GM12878 (cell line): ENCODE data around the gene FANK1. TPM values are rescaled to one million over a fixed set of nuclear protein-coding genes. Genes with fewer than 3 reads are reported as not detected.

Source experiments
- ATAC-seq: fragments of 200-7000 bp; cut with Tn5 transposase; 3 replicates; pipeline ENCODE4 v1.9.1; 2020; ENCODE audit warnings: mild to moderate bottlenecking, moderate library complexity
- BruUV-seq: library from RNA; stranded (reverse); fragments of 400-500 nt; replicated peaks from 2 replicates; lab custom pipeline; 2021; lab: Mats Ljungman, UMichigan
- CTCF ChIA-PET: fragments of 300-600 bp; sonication (Branson Sonifier 250); formaldehyde crosslinking; extraction: SDS; loops from one replicate; lab custom pipeline; 2021; ENCODE audit warnings: inconsistent platforms; lab: Yijun Ruan, JAX
- POLR2A ChIA-PET: fragments of 350-600 bp; formaldehyde crosslinking; extraction: SDS; loops from one replicate; lab custom pipeline; 2021; ENCODE audit warnings: inconsistent platforms; lab: Charles Lee
- RAD21 ChIA-PET: fragments of 300-600 bp; sonication (Branson Sonifier 250); formaldehyde crosslinking; loops from one replicate; lab custom pipeline; 2023; ENCODE audit warnings: antibody characterized with exemption; ENCODE audit not compliant: unreplicated experiment; lab: Charles Lee
- SMC1A ChIA-PET: fragments of 300-600 bp; sonication (Branson Sonifier 250); formaldehyde crosslinking; loops from one replicate; lab custom pipeline; 2023; ENCODE audit not compliant: unreplicated experiment, uncharacterized antibody; lab: Charles Lee
- DNase-seq: peaks from one replicate; pipeline ENCODE4 v3.0.0-alpha.2; 2011; ENCODE audit warnings: low read depth, low spot score
- FAIRE-seq: peaks from 3 replicates; lab custom pipeline; 2011; peaks lifted over from hg19 to GRCh38; lab: Jason Lieb, UNC
- H2AFZ ChIP-seq: 2 replicates; pipeline ENCODE4 v1.6.0; 2011; ENCODE audit warnings: low read depth, low read length, control low read depth; ENCODE audit not compliant: control insufficient read depth
- H3K27ac ChIP-seq: 2 replicates; pipeline ENCODE4 v1.5.1; 2011; ENCODE audit warnings: control low read depth; ENCODE audit not compliant: control insufficient read depth, insufficient read depth
- H3K27me3 ChIP-seq, 2 experiments: replicated peaks in 1 of 2; 2 replicates each; pipeline versions ENCODE4 v1.6.0 to v1.6.1; 2011; ENCODE audit warnings: low read length in 1 of 2; ENCODE audit not compliant: control insufficient read depth in 2 of 2, insufficient read depth in 2 of 2
- H3K36me3 ChIP-seq, 2 experiments: 2 replicates each; pipeline ENCODE4 v1.5.1; 2011; ENCODE audit warnings: low read length in 1 of 2; ENCODE audit not compliant: control insufficient read depth in 2 of 2, insufficient read depth in 2 of 2
- H3K4me1 ChIP-seq: 2 replicates; pipeline ENCODE4 v1.6.1; 2011; ENCODE audit warnings: mild to moderate bottlenecking, low read length, moderate library complexity, mixed read lengths; ENCODE audit not compliant: control insufficient read depth, insufficient read depth
- H3K4me2 ChIP-seq: 2 replicates; pipeline ENCODE4 v1.6.0; 2011; ENCODE audit warnings: control low read depth; ENCODE audit not compliant: control insufficient read depth, insufficient read depth
- H3K4me3 ChIP-seq: fragments of 200-600 bp; sonication (generic); 2 replicates; pipeline ENCODE4 v1.5.1; 2016
- H3K79me2 ChIP-seq: 2 replicates; pipeline ENCODE4 v1.6.0; 2011; ENCODE audit warnings: low read length; ENCODE audit not compliant: control insufficient read depth, insufficient read depth
- H3K9ac ChIP-seq: 2 replicates; pipeline ENCODE4 v1.8.0; 2011; ENCODE audit warnings: low read length, control low read depth, mixed read lengths; ENCODE audit not compliant: control insufficient read depth, insufficient read depth
- H3K9me3 ChIP-seq: replicated peaks from 3 replicates; pipeline ENCODE4 v1.5.1; 2011; ENCODE audit warnings: mild to moderate bottlenecking, low read length; ENCODE audit not compliant: control insufficient read depth, insufficient read depth
- H4K20me1 ChIP-seq: 2 replicates; pipeline ENCODE4 v1.6.0; 2011; ENCODE audit not compliant: control insufficient read depth, insufficient read depth
- BMI1 ChIP-seq: fragments of 450-650 bp; IDR thresholded peaks from 2 replicates; pipeline ENCODE4 v1.6.1; 2016; ENCODE audit warnings: mild to moderate bottlenecking, moderate library complexity, borderline replicate concordance
- HDAC2 ChIP-seq: fragments of 200-600 bp; sonication (generic); IDR thresholded peaks from 2 replicates; pipeline ENCODE4 v1.6.1; 2017
- KLF5 ChIP-seq: fragments of 450-650 bp; IDR thresholded peaks from 2 replicates; pipeline ENCODE4 v1.6.1; 2014; ENCODE audit warnings: mild to moderate bottlenecking; ENCODE audit not compliant: partially characterized antibody
- NRF1 ChIP-seq: conservative IDR thresholded peaks from 2 replicates; pipeline ENCODE4 v1.6.1; 2011; ENCODE audit warnings: mild to moderate bottlenecking, low read depth, low read length, improper control_type of control experiment
- PKNOX1 ChIP-seq: fragments of 450-650 bp; IDR thresholded peaks from 2 replicates; pipeline ENCODE4 v1.6.1; 2016; ENCODE audit warnings: mild to moderate bottlenecking
- RBBP5 ChIP-seq: fragments of 200-600 bp; sonication (generic); conservative IDR thresholded peaks from 2 replicates; pipeline ENCODE4 v1.6.1; 2016
- RUNX3 ChIP-seq: IDR thresholded peaks from 2 replicates; pipeline ENCODE4 v1.6.1; 2012; ENCODE audit warnings: low read length, inconsistent platforms
- SMAD1 ChIP-seq: fragments of 450-650 bp; IDR thresholded peaks from 2 replicates; pipeline ENCODE4 v1.6.1; 2018; ENCODE audit warnings: mild to moderate bottlenecking, low read depth; ENCODE audit not compliant: partially characterized antibody
- STAT1 ChIP-seq: fragments of 450-650 bp; conservative IDR thresholded peaks from 2 replicates; pipeline ENCODE4 v1.6.1; 2014; ENCODE audit warnings: antibody characterized with exemption, mild to moderate bottlenecking
- TCF12 ChIP-seq: IDR thresholded peaks from 2 replicates; pipeline ENCODE4 v1.6.1; 2011; ENCODE audit warnings: low read depth, mild to moderate bottlenecking, low read length
- TCF3 ChIP-seq: IDR thresholded peaks from 2 replicates; pipeline ENCODE4 v1.6.1; 2012; ENCODE audit warnings: low read depth, mild to moderate bottlenecking, low read length, borderline replicate concordance; ENCODE audit not compliant: insufficient read depth
- TCF7 ChIP-seq: IDR thresholded peaks from 2 replicates; pipeline ENCODE4 v1.6.1; 2014; ENCODE audit warnings: antibody characterized with exemption, borderline replicate concordance
- WGBS: methylation state at CpG from one replicate; pipeline ENCODE4 v1.1.6; 2016; ENCODE audit warnings: low lambda C conversion rate; ENCODE audit not compliant: insufficient replicate concordance, insufficient coverage; ENCODE audit errors: missing lambda C conversion rate; 5-methylcytosine and 5-hydroxymethylcytosine counted together
- in situ Hi-C: fragments of 300-500 bp; cut with MboI; formaldehyde crosslinking; loops from 9 replicates; pipeline ENCODE4 v1.14.3; 2018; ENCODE audit warnings: mixed read lengths
- intact Hi-C: fragments of 100-400 bp; cut with micrococcal nuclease; formaldehyde crosslinking; loops from one replicate; pipeline ENCODE4 v1.14.2; 2022; ENCODE audit not compliant: unreplicated experiment
- polyA plus RNA-seq, 11 experiments: library from polyadenylated mRNA; depleted of rRNA in 4 of 11; unstranded in 6 of 11; stranded (reverse) in 5 of 11; fragments of >200 nt; fragmentation: Nextera tagmentation in 4 of 11; fragmentation: Illumina TruSeq in 1 of 11; extraction: Ambion mirVana in 4 of 11; extraction: Trizol in 1 of 11; gene quantifications; 1 replicate in 1 of 11; 2 replicates in 10 of 11; pipeline versions ENCODE4 v1.2.1 to v1.2.3, GENCODE V29; 2011 to 2016; ENCODE audit warnings: inconsistent platforms in 2 of 11, missing spikeins in 2 of 11, low read depth in 1 of 11
- total RNA-seq, 4 experiments: library from RNA; depleted of rRNA in 3 of 4; stranded (reverse); fragments of >200 nt in 3 of 4; fragmentation: Illumina TruSeq in 1 of 4; extraction: Trizol in 1 of 4; gene quantifications; 2 replicates each; pipeline versions ENCODE4 v1.2.1 to v1.2.3, GENCODE V29; 2013 to 2021
- TF ChIP-seq, protein P1 (sequence below): fragments of 450-650 bp; formaldehyde crosslinking; IDR thresholded peaks from 2 replicates; pipeline ENCODE4 v1.5.0; 2022; ENCODE audit warnings: mild to moderate bottlenecking, missing genetic modification characterization

The FANK1 gene
- total and polyA plus RNA-seq, 10 of the 15 experiments (the other 5 are each of a cell fraction or from before 2014, with no cell fraction given): 0.07 to 0.16 (median 0.13) TPM; not detected in 6

DNA sequence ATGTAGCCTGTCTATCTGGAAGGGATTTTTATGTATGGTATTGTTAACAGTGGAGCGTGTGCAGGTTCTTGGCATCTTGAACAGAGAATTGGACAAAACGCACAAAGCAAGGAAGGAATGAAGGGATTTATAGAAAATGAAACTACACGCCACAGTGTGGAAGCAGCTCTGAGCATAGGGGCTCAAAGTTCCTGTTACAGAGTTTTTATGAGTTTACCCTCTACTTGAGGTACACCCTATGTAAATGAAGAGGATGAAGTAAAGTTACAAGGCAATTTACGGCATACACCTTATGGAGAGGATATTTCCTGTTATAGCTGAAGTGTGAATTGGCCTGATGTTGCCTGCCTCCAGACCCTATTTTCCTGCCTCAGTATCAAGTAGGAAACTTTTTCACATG, 33.3 kb downstream of the FANK1 start:
- no peaks in the 10 kb centered on the region for H3K9me3 ChIP-seq
- POLR2A ChIA-PET: no interaction called here
- no peak overlapping the region for H3K9ac ChIP-seq
- H4K20me1 ChIP-seq: no peaks in the 10 kb centered on the region
- in situ Hi-C loops (no loop called here), intact Hi-C loops (no loop called here)
- H3K27me3 ChIP-seq: no peaks in the 10 kb centered on the region
- FAIRE-seq (no peak), DNase-seq (no peak), ATAC-seq (no peak)
- no TSS peak for BruUV-seq
- WGBS: 38% methylated on average over 4 of the region's 4 CpGs
- H3K27ac ChIP-seq: no peak overlapping the region
- H3K4me1 ChIP-seq: no peaks in the 10 kb centered on the region
- SMC1A ChIA-PET: no interaction called here
- H3K79me2 ChIP-seq: no peaks in the 10 kb centered on the region
- RAD21 ChIA-PET: no interaction called here
- H2AFZ ChIP-seq: no peak overlapping the region
- TF ChIP-seq TCF7 (no peak), PKNOX1 (no peak), TCF12 (no peak), RUNX3 (no peak), BMI1 (no peak), TCF3 (no peak), RBBP5 (no peak), HDAC2 (no peak), STAT1 (no peak), SMAD1 (no peak), NRF1 (no peak), KLF5 (no peak)
- TF ChIP-seq, protein P1, sequence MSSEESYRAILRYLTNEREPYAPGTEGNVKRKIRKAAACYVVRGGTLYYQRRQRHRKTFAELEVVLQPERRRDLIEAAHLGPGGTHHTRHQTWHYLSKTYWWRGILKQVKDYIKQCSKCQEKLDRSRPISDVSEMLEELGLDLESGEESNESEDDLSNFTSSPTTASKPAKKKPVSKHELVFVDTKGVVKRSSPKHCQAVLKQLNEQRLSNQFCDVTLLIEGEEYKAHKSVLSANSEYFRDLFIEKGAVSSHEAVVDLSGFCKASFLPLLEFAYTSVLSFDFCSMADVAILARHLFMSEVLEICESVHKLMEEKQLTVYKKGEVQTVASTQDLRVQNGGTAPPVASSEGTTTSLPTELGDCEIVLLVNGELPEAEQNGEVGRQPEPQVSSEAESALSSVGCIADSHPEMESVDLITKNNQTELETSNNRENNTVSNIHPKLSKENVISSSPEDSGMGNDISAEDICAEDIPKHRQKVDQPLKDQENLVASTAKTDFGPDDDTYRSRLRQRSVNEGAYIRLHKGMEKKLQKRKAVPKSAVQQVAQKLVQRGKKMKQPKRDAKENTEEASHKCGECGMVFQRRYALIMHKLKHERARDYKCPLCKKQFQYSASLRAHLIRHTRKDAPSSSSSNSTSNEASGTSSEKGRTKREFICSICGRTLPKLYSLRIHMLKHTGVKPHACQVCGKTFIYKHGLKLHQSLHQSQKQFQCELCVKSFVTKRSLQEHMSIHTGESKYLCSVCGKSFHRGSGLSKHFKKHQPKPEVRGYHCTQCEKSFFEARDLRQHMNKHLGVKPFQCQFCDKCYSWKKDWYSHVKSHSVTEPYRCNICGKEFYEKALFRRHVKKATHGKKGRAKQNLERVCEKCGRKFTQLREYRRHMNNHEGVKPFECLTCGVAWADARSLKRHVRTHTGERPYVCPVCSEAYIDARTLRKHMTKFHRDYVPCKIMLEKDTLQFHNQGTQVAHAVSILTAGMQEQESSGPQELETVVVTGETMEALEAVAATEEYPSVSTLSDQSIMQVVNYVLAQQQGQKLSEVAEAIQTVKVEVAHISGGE (CRISPR knock-in tag): no peak
- H3K4me2 ChIP-seq: no peak overlapping the region
- CTCF ChIA-PET: no interaction called here
- H3K4me3 ChIP-seq: no peak overlapping the region
- no peaks in the 10 kb centered on the region for H3K36me3 ChIP-seq
